GM18520 (cell line): Measurements from ENCODE around the gene PPP6R2.
"Not testable (repeated sequence)": the region's sequence is repeated elsewhere in the genome, so short reads cannot be mapped to it uniquely, and the experiment has no call there.

ENCODE experiments used
- ATAC-seq: cut with Tn5 transposase; IDR thresholded peaks from one replicate; pipeline ENCODE4 v1.9.1; 2021; ENCODE audit not compliant: unreplicated experiment

The PPP6R2 gene

DNA sequence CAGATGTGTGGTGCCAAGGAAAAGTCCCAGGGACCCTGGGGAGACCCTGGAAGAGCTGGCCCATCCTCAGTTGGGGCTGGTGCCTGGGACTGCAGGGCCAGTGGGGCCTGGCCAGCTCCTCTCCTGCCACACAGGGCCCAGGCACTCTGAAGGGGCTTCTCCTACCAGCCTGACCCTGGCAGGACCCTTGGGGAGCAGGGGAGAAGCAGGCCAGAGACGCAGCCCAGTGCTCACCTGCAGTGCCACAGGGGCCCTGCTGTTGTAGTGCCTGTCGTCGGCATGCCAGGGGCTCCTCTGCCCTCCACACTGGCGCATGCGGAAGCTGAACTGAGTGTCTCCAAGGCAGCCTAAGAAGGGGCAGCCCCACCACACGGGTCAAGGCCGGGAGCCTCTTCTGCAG is 25.5 kb upstream of the PPP6R2 start:
- no peak for ATAC-seq

DNA sequence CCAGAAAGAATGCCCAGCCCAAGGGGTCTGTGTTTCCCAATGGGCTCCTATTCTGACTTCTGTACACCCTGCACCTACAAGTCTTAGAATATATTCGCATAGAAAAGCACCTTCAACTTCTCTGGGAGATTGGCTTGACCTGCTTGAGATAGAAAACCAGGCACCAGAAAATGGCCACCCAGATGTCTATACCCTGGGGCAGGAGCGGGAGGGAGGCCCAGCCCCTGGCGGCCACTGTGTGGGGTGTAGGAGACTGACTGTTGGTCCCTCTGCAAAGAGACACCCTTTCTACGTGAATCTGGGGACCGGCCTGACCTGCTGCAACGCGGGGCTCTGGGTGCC is 24.8 kb upstream of the PPP6R2 start:
- no peak for ATAC-seq

DNA sequence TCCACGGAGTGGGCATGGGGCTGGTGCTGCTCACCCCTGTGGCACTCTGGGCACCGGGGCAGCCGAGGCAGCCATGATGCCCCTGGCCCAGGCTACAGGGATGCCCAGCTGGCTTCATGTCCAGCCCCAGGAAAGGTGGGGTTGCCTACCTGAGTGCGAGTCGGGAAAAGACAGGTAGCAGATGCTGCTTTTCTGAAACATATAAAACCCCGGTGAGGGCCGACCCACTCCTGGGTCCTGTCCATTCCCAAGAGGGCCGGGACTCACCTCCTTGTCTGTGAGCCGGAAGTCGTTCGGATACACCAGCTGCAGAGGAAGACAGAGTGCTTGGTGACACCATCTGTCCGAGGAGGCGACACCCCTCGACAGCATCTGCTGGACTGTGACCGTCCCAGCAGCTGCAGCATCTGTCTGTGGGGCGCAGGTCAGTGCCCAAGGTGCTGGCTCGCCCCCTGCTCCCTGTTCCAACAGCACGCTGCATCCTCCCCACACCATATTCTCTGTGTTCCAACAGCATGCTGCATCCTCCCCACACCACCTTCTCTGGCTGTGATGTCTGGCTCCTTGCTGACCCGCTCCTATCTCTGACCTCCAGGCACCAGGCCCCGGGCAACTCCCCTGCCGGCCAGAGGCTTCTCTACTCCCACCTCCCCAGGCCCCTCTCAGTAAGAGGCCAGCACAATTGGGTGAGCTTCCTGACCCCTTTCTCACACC is 24.3 kb upstream of the PPP6R2 start:
- ATAC-seq = no peak

DNA sequence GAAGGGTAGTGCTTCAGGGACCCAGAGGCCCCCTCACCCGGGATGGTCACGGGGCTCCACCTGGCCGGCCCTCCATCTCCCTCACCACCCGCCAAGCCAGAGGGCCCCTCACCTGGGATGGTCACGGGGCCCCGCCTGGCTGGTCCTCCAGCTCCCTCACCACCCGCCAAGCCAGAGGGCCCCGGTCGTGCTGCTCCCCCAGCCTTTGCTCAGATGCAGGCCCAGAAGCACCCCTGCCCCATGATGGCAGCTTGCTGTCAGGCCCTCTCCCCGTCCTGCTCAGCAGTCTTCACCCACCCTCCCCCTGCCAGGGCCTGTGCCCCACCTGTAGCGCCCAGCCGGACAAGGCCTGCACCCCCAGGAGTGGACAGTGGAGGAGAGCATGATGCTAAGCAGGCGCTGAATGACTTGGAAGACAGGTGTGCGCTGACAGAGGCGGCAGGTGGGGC is 23.6 kb upstream of the PPP6R2 start:
- no peak for ATAC-seq

DNA sequence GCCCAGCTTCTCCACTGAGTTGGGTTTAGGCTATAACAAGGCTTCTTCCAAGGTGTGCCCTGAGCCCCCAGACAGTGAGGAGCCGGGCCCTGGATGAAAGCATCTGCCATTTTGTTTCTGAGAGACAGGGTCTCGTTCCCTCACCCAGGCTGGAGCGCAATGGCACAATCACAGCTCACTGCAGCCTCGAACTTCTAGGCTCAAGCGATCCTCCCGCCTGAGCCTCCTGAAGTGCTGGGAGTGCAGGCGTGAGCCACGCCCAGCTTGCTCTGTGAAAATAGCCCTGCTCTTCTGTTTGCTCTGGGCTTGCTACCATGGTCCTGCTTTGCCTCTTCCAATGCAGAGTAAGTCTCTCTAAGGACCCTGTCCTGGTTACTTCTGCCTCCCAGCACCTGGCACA is 23.0 kb upstream of the PPP6R2 start:
- ATAC-seq = no peak

DNA sequence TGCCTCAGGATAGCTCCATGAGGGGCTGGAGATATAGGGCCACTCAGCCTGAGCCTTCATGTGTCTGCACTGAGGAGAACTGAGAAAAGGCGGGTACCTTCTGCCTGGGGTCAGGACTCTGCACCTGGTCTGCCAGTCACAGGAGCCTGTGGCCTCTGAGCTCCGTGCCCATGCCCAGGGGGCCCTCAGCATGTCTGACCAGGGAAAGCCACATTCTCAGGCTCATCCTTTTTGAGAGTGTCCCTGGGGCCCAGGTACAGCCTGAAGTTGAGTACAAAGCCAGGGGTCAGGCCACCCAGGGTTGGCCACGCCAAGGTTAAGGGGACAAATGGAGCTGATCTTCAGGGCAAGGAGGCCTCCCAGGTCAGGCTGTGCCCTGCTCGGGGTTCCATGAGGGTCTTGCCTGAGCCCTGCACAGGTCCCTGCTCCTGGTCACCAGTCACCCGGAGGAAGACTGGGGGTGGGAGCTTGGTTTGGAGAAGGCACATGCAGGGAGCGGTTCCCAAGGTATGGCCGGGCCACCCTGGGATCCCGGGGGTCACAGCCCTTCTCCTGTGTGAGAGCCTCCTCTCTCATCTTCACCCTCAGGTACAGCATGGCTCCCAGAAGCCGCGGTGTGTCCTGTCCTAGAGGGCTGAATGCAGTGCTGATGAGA is 22.3 kb upstream of the PPP6R2 start:
- ATAC-seq = no peak

DNA sequence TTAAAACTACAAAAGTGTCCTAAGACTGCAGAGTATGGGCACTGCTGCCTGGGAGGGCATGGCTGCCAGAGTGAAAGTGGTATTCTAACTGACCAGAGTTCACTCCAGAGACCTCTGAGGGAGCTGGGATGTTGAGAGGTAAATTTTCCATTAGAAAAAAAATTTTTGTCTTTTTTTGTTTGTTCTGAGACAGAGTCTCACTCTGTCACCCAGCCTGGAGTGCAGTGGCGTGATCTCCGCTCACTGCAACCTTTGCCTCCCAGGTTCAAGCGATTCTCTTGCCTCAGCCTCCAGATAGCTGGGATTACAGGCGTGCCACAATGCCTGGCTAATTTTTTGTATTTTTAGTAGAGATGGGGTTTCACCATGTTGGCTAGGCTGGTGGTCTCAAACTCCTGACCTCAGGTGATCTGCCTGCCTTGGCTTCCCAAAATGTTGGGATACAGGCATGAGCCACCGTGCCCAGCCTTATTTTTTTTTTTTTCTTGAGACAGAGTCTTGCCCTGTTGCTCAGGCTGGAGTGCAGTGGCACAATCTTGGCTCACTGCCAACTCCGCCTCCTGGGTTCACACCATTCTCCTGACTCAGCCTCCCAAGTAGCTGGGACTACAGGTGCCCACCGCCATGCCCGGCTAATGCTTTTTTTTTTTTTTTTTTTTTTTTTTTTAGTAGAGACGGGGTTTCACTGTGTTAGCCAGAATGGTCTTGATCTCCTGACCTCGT is 20.6 kb upstream of the PPP6R2 start:
- not testable (repeated sequence) for ATAC-seq

DNA sequence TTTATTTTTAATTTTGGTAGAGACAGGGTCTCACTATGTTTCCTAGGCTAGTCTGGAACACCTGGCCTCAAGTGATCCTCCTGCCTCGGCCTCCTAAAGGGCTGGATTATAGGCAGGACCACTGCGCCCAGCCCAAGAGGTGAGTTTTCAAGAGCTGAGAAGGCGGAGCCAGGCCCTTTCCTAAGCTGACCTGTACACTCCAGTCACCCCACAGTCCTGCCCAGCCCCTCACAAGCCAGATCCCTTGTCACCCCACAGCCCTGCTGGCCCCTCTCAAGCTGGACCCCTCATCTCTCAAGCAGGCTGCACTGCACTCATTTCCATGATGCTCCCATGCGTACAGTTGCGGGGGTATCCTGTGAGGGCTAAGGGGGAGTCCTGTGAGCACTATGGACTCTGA is 19.2 kb upstream of the PPP6R2 start:
- ATAC-seq = no peak

DNA sequence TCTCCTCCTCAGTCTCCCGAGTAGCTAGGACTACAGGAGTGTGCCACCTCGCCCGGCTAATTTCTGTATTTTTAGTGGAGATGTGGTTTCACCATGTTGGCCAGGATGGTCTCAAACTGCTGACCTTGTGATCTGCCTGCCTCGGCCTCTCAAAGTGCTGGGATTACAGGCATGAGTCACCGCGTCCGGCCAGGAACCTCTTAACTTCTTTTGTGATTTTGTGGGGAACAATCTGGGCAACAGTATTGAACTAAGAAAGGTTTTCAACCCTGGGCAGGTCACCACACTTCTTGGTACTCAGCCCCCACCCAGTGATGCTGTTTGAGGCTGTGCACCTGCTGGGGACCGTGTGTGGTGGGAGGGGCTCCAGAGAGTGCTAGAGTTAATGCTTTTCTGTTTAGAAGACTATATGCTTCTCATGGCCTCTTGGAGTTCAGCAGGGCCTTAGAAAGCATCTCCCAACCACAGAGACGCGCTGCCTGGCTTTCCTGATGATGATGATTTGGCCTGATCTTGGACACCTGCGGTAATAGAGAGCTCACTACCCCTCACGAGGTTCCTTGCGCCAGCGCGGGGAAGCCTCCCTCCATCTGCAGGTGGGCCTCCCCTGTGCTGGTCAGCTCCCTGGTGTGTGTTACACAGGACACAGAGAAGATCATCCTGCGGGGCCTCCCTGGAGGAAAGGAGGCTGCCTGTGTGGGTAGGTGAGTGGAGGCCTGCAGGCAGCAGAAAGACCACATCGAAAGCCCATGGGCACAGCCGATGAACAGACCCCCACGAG is 17.5 kb upstream of the PPP6R2 start:
- ATAC-seq = no peak

DNA sequence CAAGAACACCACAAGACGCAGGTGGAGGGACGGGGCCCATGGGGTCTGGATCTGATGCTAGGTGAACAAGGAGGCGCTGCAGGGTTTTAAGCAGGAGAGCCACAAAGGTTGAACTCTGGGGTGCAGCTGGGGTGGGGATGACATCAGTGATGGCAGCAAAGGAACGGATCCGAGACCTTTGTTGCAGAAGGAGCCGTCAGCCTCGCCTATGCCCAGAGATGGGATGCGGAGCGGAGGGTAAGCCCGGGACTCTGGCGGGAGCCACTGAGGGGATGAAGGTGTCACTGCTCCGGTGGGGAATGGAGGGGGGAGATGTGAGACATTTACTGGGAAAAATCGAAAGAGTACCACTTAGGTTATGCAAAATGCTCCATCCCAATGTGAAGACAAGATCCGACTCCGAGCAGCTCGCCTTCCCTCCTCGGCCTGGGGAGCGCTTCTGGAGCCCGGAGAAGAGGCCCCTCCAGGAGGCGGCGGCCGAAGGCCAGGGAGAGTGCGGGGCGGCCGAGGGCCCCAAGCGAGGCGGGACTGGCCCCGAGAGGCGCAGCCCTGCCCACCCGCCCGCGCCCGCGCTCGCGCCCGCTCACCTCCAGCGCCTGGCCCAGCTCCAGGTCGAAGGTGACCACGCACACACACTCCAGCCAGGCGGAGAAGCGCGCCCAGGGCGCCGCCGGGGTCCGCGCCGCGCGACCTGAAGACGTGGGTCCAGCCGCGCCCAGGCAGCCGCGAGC is 16.7 kb upstream of the PPP6R2 start:
- ATAC-seq = no peak

DNA sequence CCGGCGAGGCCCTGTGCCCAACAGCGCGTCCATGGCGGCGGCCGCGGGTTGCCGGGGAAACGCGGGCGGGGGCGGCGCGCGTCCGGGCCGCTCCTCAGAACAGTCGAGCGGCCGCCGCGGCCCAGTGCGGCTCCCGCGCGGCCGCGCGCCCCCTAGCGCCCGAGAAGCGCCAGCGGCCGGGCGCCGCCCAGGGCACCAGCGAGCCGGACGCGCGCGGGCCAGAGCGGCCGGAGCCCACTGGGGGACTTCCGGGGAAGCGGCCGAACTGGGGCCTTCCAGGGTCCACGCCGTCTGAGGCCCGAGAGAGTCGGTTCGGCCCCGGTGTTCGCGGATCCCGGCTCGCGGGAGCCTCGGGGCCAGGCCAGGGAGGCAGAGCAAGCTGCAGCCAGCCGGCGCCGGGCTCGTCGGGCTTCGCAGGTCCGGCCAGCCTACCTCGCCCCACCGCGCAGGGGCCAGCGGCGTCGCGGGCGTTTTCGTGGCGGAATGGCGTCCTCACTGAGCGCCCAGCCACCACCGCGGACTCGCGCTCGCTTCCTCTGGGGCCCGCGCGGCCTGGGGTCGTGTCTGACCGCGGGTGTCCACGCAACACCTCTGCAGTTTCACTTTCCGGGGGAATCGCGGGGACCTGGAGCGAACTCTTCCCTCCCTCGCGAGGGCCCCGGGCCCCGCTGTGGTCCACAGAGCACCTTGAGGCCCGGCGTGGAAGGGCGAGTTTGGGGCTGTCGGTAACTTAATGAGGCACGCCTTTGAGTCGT is 16.0 kb upstream of the PPP6R2 start, which contains the start of gene DENND6B:
Gene DENND6B (minus strand): TSS at position 57 of the 755 bp plus-strand sequence. CDS start 24 bp downstream, at position 33.
- peak; percentile 83 for ATAC-seq

DNA sequence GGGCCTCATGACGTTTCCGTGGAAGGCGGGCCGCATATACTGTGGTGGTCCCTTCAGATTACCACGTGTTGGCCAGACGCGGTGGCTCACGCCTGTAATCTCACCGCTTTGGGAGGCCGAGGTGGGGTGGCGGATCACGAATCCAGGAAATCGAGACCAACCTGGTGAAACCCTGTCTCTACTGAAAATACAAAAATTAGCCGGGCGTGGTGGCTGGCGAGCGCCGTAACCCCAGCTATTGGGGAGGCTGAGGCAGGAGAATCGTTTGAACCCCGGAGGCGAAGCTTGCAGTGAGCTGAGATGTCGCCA is 15.5 kb upstream of the PPP6R2 start:
- no peak for ATAC-seq

DNA sequence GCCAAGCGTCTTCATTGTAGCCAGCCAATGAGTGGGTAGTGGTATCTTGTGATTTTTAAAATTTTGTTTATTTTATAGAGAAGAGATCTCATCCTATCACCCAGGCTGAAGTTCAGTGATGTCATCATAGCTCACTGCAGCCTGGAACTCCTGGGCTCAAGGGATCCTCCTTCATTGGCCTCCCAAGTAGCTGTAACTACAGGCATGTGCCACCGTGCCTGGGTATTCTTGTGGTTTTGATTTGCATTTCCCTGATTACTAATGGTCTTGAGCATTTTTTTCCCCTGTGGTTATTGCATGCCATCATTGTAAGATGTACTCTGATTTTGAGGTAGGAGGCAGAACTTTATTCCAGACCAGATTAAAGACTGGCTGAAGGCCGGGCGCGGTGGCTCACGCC is 13.9 kb upstream of the PPP6R2 start:
- ATAC-seq = no peak

DNA sequence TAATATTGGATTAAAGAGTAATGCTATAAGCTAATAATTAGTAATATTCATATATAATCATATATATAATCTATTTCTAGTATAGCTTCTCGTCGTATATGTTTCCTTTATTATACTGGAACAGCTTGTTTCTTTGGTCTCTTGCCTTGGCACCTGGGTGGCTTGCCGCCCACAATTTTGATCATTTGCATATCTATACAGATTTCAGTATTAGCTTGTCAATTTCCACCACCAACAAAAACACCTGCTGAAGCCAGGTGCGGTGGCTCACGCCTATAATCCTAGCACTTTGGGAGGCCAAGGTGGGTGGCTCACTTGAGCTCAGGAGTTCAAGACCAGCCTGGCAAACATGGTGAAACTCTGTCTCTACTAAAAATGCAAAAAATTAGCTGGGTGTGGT is 8.7 kb upstream of the PPP6R2 start:
- not testable (repeated sequence) for ATAC-seq

DNA sequence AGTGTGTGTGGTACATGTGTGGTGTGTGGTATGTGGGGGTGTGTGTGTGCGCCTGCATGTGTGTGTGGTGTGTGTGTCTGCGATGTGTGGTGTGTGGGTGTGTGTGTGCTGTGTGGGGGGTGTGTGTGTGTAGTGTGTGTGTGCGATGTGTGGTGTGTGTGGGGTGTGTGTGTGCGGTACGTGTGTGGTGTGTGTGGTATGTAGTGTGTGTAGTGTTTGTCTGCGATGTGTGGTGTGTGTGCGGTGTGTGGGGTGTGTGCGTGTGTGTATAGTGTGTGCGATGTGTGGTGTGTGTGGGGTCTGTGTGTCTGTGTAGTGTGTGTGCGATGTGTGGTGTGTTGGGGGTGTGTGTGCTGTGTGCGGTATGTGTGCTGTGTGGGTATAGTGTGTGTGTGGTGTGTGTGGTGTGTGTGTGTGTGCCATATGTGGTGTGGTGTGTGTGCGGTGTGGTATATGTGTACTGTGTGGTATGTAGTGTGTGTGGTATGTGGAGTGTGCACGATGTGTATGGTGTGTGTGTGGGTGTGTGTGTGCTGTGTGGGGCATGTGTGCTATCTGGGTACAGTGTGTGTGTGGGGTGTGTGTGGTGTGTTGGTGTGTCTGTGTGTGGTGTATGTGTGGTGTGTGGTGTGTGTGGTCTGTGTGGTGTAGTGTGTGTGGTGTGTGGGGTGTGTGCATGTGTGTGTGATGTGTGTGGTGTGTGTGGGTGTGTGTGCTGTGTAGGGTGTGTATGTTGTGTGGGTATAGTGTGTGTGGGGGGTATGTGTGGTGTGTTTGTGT is 5.7 kb upstream of the PPP6R2 start:
- ATAC-seq = no peak

DNA sequence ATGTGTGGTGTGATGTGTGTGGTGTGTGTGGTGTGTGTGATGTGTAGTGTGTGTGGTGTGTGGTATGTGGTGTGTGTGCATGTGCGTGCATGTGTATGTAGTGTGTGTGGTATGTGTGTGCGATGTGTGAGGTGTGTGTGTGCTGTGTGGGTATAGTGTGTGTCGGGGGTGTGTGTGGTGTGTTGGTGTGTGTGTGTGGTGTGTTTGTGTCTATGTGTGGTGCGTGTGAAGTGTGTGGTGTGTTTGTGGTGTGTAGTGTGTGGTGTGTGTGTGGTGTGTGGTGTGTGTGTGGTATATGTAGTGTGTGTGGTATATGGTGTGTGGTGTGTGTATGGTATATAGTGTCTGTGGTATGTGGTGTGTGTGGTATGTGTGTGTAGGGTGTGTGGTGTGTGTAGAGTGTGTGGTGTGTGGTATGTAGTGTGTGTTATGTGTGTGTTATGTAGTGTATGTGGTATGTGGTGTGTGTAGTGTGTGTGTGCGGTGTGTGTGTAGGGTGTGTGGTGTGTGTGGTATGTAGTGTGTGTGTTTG is 5.0 kb upstream of the PPP6R2 start:
- no peak for ATAC-seq

DNA sequence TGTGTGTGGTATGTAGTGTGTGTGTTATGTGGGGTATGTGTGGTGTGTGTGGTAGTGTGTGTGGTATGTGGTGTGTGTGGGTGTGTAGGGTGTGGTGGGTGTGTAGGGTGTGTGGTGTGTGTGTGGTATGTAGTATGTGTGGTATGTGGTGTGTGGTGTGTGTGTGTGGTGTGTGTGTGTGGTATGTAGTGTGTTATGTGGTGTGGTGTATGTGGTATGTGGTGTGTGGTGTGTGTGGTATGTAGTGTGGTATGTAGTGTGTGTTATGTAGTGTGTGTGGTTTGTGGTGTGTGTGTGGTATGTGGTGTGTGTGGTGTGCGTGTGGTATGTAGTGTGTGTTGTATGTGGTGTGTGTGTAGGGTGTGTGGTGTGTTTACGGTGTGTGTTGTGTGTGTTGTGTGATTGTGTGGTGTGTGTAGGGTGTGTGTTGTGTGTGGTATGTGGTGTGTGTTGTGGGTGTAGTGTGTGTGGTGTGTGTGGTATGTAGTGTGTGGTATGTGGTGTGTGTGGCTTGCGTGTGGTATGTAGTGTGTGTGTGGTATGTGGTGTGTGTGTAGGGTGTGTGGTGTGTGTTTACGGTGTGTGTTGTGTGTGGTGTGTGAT is 4.2 kb upstream of the PPP6R2 start:
- ATAC-seq = no peak

DNA sequence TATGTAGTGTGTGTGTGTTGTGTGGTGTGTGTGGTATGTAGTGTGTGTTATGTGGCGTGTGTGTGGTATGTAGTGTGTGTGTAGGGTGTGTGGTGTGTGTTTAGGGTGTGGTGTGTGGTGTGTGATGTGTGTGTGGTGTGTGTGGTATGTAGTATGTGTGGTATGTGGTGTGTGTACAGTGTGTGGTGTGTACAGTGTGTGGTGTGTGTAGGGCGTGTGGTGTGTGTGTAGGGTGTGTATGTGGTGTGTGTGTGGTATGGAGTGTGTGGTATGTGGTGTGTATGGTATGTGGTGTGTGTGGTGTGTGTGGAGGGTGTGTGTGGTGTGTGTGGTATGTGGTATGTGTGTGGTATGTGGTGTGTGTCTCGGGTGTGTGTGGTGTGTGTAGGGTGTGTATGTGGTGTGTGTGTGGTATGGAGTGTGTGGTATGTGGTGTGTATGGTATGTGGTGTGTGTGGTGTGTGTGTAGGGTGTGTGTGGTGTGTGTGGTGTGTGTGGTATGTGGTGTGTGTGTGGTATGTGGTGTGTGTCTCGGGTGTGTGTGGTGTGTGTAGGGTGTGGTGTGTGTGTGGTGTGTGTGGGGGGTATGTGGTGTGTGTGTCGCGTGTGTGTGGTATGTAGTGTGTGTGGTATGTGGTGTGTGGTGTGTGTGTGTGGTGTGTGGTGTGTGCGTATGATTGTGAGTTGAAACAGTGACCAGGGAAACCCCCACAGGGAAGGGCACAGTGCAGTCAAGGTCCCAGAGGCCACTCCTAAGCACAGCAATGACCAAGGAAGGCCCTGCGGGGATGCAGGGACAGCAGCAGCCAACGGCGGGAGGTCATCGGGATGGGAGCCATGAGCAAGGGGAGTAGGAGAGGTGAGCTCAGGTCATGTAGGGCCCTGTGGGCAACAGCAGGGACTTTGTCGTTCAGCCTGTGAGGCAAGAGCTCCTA is 2.9 kb upstream of the PPP6R2 start:
- ATAC-seq = no peak
